K562 (cell line): ENCODE data around the gene ZNF334. TPM values are rescaled to one million over a fixed set of nuclear protein-coding genes. Genes with fewer than 3 reads are reported as not detected.

Source experiments
- ATAC-seq: fragments of 200-7000 bp; cut with Tn5 transposase; 3 replicates; pipeline ENCODE4 v1.9.1; 2020; ENCODE audit warnings: moderate library complexity
- BruUV-seq: library from RNA; stranded (reverse); fragments of 400-500 nt; replicated peaks from 2 replicates; lab custom pipeline; 2021; lab: Mats Ljungman, UMichigan
- CTCF ChIA-PET: fragments of 300-600 bp; formaldehyde crosslinking; extraction: SDS; loops from one replicate; lab custom pipeline; 2021; ENCODE audit warnings: low intra/inter-chr PET ratio; lab: Yijun Ruan, JAX
- POLR2A ChIA-PET: fragments of 300-600, 350-650 bp; sonication (Branson Sonifier 250); formaldehyde crosslinking; extraction: SDS; loops from one replicate; lab custom pipeline; 2021; ENCODE audit warnings: antibody characterized with exemption, inconsistent platforms; lab: Yijun Ruan, JAX
- DNase-seq, 4 experiments: peaks; one replicate each; pipeline versions ENCODE4 v3.0.0 to v3.0.0-alpha.2; 2011 to 2018; ENCODE audit warnings: low spot score in 3 of 4, mixed read lengths in 3 of 4; ENCODE audit errors: extremely low read depth in 1 of 4
- FAIRE-seq: peaks from 2 replicates; lab custom pipeline; 2011; peaks lifted over from hg19 to GRCh38; lab: Jason Lieb, UNC
- H2AFZ ChIP-seq: 2 replicates; pipeline ENCODE4 v1.6.0; 2011; ENCODE audit warnings: low read depth, low read length, control low read depth, inconsistent platforms
- H3K27ac ChIP-seq: fragments of 200-600 bp; 3 replicates; pipeline ENCODE4 v1.8.0; 2011; ENCODE audit warnings: low read depth, mild to moderate bottlenecking, control low read depth, inconsistent platforms, low read length, moderate library complexity, mixed read lengths; ENCODE audit errors: extremely low read depth
- H3K27me3 ChIP-seq, 2 experiments: fragments of 300-600 bp in 1 of 2; 2 replicates in 1 of 2; 3 replicates in 1 of 2; pipeline versions ENCODE4 v1.6.0 to v1.8.0; 2011; ENCODE audit warnings: inconsistent platforms in 2 of 2, low read length in 2 of 2, mild to moderate bottlenecking in 1 of 2, mixed read lengths in 1 of 2, moderate library complexity in 1 of 2; ENCODE audit not compliant: control insufficient read depth in 2 of 2, insufficient read depth in 2 of 2
- H3K36me3 ChIP-seq: fragments of 300-600 bp; 3 replicates; pipeline ENCODE4 v1.8.0; 2011; ENCODE audit warnings: mild to moderate bottlenecking, low read length, inconsistent platforms; ENCODE audit not compliant: control insufficient read depth, insufficient read depth
- H3K4me1 ChIP-seq, 2 experiments: fragments of 200-600 bp in 1 of 2; replicated peaks in 1 of 2; 2 replicates in 1 of 2; 3 replicates in 1 of 2; pipeline versions ENCODE4 v1.5.1 to v1.8.0; 2011; ENCODE audit warnings: inconsistent platforms in 2 of 2, low read length in 2 of 2, mild to moderate bottlenecking in 1 of 2, mixed read lengths in 1 of 2, moderate library complexity in 1 of 2; ENCODE audit not compliant: control insufficient read depth in 2 of 2, insufficient read depth in 2 of 2
- H3K4me2 ChIP-seq: 2 replicates; pipeline ENCODE4 v1.6.1; 2011; ENCODE audit warnings: low read length, control low read depth, inconsistent platforms, mixed read lengths; ENCODE audit not compliant: insufficient read depth
- H3K4me3 ChIP-seq: fragments of 200-600 bp; sonication (generic), shearing (Covaris generic); 2 replicates; pipeline ENCODE4 v1.5.1; 2016; ENCODE audit warnings: control low read depth, inconsistent platforms
- H3K79me2 ChIP-seq: fragments of 200-600 bp; 3 replicates; pipeline ENCODE4 v1.8.0; 2011; ENCODE audit warnings: low read length, inconsistent platforms; ENCODE audit not compliant: control insufficient read depth, insufficient read depth
- H3K9ac ChIP-seq, 2 experiments: 2 replicates each; pipeline versions ENCODE4 v1.6.0 to v1.6.1; 2011; ENCODE audit warnings: low read depth in 2 of 2, low read length in 2 of 2, control low read depth in 1 of 2, inconsistent platforms in 1 of 2, mild to moderate bottlenecking in 1 of 2, mixed read lengths in 1 of 2; ENCODE audit not compliant: insufficient read depth in 1 of 2
- H3K9me1 ChIP-seq: one replicate; pipeline ENCODE4 v1.6.0; 2011; ENCODE audit warnings: inconsistent platforms, mild to moderate bottlenecking, low read length, moderate library complexity; ENCODE audit not compliant: control insufficient read depth, insufficient read depth
- H3K9me3 ChIP-seq: replicated peaks from 2 replicates; pipeline ENCODE4 v1.5.1; 2011; ENCODE audit warnings: low read depth, low read length, inconsistent platforms; ENCODE audit not compliant: control insufficient read depth, insufficient read depth
- H4K20me1 ChIP-seq: replicated peaks from 2 replicates; pipeline ENCODE4 v1.6.1; 2011; ENCODE audit warnings: low read length, inconsistent platforms, mixed read lengths; ENCODE audit not compliant: control insufficient read depth, insufficient read depth
- ADNP ChIP-seq: fragments of 200-800 bp; sonication (Bioruptor generic); IDR thresholded peaks from 2 replicates; pipeline ENCODE4 v1.6.1; 2016; ENCODE audit warnings: missing genetic modification characterization, missing compliant biosample characterization
- GTF2A2 ChIP-seq: IDR thresholded peaks from 2 replicates; pipeline ENCODE4 v1.6.1; 2016; ENCODE audit warnings: mild to moderate bottlenecking, missing genetic modification characterization, missing compliant biosample characterization
- HNRNPK ChIP-seq: fragments of 200-400 bp; formaldehyde crosslinking; IDR thresholded peaks from one replicate; pipeline ENCODE4 v1.6.1; 2018; ENCODE audit warnings: mild to moderate bottlenecking, low read depth, low read length; ENCODE audit not compliant: poor library complexity, severe bottlenecking
- JUN ChIP-seq, 2 experiments: sonication (generic) in 1 of 2; formaldehyde crosslinking in 1 of 2; IDR thresholded peaks; 2 replicates each; pipeline versions ENCODE4 v1.6.1 to v1.8.0; 2012 to 2022; ENCODE audit warnings: borderline replicate concordance in 2 of 2, mild to moderate bottlenecking in 2 of 2, improper control_type of control experiment in 1 of 2, low read depth in 1 of 2, low read length in 1 of 2, missing genetic modification reagents in 1 of 2
- KLF13 ChIP-seq: fragments of 450-650 bp; IDR thresholded peaks from 2 replicates; pipeline ENCODE4 v1.6.1; 2016; ENCODE audit warnings: missing genetic modification characterization, low read depth, mild to moderate bottlenecking, missing compliant biosample characterization, moderate library complexity, borderline replicate concordance
- LARP7 ChIP-seq: fragments of 450-650 bp; IDR thresholded peaks from 2 replicates; pipeline ENCODE4 v1.6.1; 2016
- NONO ChIP-seq, 2 experiments: fragments of 200-400 bp in 1 of 2; fragments of 450-650 bp in 1 of 2; formaldehyde crosslinking in 1 of 2; IDR thresholded peaks; 2 replicates each; pipeline ENCODE4 v1.6.1; 2017; ENCODE audit warnings: low read depth in 2 of 2, mild to moderate bottlenecking in 2 of 2, moderate library complexity in 2 of 2, low read length in 1 of 2
- PRMT5 ChIP-seq: sonication (generic); formaldehyde crosslinking; IDR thresholded peaks from 2 replicates; pipeline ENCODE4 v1.5.0; 2020; ENCODE audit warnings: missing genetic modification reagents
- RBFOX2 ChIP-seq: fragments of 200-400 bp; formaldehyde crosslinking; IDR thresholded peaks from 2 replicates; pipeline ENCODE4 v1.6.1; 2017; ENCODE audit warnings: low read depth, mild to moderate bottlenecking, low read length, moderate library complexity
- RBM39 ChIP-seq: fragments of 200-400 bp; formaldehyde crosslinking; optimal IDR thresholded peaks from 2 replicates; pipeline ENCODE3; 2018; ENCODE audit warnings: low read depth, low read length
- SMAD2 ChIP-seq: fragments of 150-350 bp; IDR thresholded peaks from 2 replicates; pipeline ENCODE4 v1.6.1; 2014; ENCODE audit warnings: low read depth, mild to moderate bottlenecking, low read length
- TEAD2 ChIP-seq: fragments of 450-650 bp; IDR thresholded peaks from 2 replicates; pipeline ENCODE4 v1.6.1; 2016; ENCODE audit warnings: missing genetic modification characterization, control low read depth, missing compliant biosample characterization
- YY1 ChIP-seq, 3 experiments: IDR thresholded peaks; 2 replicates each; pipeline ENCODE4 v1.6.1; 2011; ENCODE audit warnings: low read length in 2 of 3, mild to moderate bottlenecking in 2 of 3, moderate library complexity in 2 of 3, borderline replicate concordance in 1 of 3, control low read depth in 1 of 3, low read depth in 1 of 3; ENCODE audit not compliant: insufficient read depth in 3 of 3, insufficient replicate concordance in 2 of 3, control insufficient read depth in 1 of 3, insufficient read length in 1 of 3; ENCODE audit errors: extremely low read depth in 1 of 3
- ZNF76 ChIP-seq: fragments of 250-450 bp; sonication (Bioruptor Pico); IDR thresholded peaks from 2 replicates; pipeline ENCODE4 v1.4.0; 2020; ENCODE audit warnings: mild to moderate bottlenecking, moderate library complexity, borderline replicate concordance
- ZNF764 ChIP-seq: fragments of 250-450 bp; sonication (Bioruptor Pico); IDR thresholded peaks from 2 replicates; pipeline ENCODE4 v1.4.0; 2020; ENCODE audit warnings: low read depth, mild to moderate bottlenecking, moderate library complexity
- ZNF77 ChIP-seq: fragments of 250-450 bp; sonication (Bioruptor Pico); IDR thresholded peaks from 2 replicates; pipeline ENCODE4 v1.5.0; 2020
- WGBS: fragments of 100-300 bp; shearing (Covaris generic); methylation state at CpG from one replicate; pipeline ENCODE4 v1.1.6; 2016; ENCODE audit warnings: low coverage, mixed read lengths; ENCODE audit not compliant: insufficient coverage; ENCODE audit errors: missing lambda C conversion rate; 5-methylcytosine and 5-hydroxymethylcytosine counted together
- in situ Hi-C: fragments of 300-500 bp; cut with MboI; formaldehyde crosslinking; loops from 4 replicates; pipeline ENCODE4 v1.15.0; 2018; ENCODE audit warnings: inconsistent platforms, mixed read lengths
- intact Hi-C: fragments of 100-400 bp; cut with micrococcal nuclease; formaldehyde crosslinking; loops from 2 replicates; pipeline ENCODE4 v1.14.2; 2022
- polyA plus RNA-seq, 8 experiments: library from polyadenylated mRNA; depleted of rRNA in 4 of 8; stranded (reverse) in 5 of 8; unstranded in 3 of 8; fragments of >200 nt; fragmentation: Nextera tagmentation in 2 of 8; fragmentation: Illumina TruSeq in 1 of 8; extraction: Ambion mirVana in 2 of 8; extraction: Trizol in 1 of 8; gene quantifications; 2 replicates each; pipeline versions ENCODE4 v1.2.1 to v1.2.3, GENCODE V29; 2011 to 2014; ENCODE audit warnings: inconsistent platforms in 1 of 8, missing spikeins in 1 of 8
- total RNA-seq, 7 experiments: library from RNA; depleted of rRNA in 6 of 7; stranded (reverse); fragments of >200 nt in 6 of 7; fragmentation: Illumina TruSeq in 2 of 7; extraction: Trizol in 2 of 7; gene quantifications; 2 replicates each; pipeline versions ENCODE4 v1.2.1 to v1.2.3, GENCODE V29; 2011 to 2021; ENCODE audit warnings: low replicate concordance in 1 of 7
- TF ChIP-seq, protein P1 (sequence below): fragments of 200-800 bp; sonication (Bioruptor generic); IDR thresholded peaks from 2 replicates; pipeline ENCODE4 v1.6.1; 2017; ENCODE audit warnings: missing genetic modification characterization, missing compliant biosample characterization
- TF ChIP-seq, protein P2 (sequence below): sonication (generic); formaldehyde crosslinking; IDR thresholded peaks from 2 replicates; pipeline ENCODE4 v1.8.1; 2023; ENCODE audit warnings: mild to moderate bottlenecking, missing genetic modification reagents

The ZNF334 gene
- total and polyA plus RNA-seq, 9 of the 15 experiments (the other 6 are each of a cell fraction or from before 2014, with no cell fraction given), result 0.06 to 0.27 (median 0.21) TPM; not detected in 1

DNA sequence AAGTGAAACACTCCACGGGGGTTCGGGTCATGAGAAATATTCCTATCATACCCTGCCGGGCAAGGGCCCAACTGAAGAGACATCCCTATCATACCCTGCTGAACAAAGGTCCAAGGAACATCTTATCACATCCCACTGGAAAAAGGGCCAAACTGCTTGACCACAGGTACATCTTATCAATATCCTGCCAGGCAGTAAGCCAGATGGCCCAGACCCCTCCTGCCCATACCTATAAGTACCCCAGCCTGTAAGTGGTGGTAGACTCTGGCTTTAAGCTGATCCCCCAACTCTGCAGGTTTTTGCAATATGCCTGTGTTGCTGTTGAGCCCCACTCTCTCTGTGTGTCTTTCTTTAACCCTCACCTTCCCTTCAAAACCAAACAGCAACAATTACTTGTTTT, 51.6 kb downstream of the ZNF334 start:
- Histone ChIP-seq H3K9ac (no peak overlapping the region), H3K4me1 (no peaks in the 10 kb centered on the region), H3K4me3 (no peak overlapping the region), H3K9me3 (no peaks in the 10 kb centered on the region; the same call in none of the 2 replicates), H3K27ac (no peak overlapping the region), H3K36me3 (no peaks in the 10 kb centered on the region), H3K79me2 (no peaks in the 10 kb centered on the region), H2AFZ (no peak overlapping the region), H3K27me3 (peaks cover 18 to 45% of the 10 kb centered on the region in 2 experiments; a peak in 4 of 5 replicates), H3K4me2 (no peak overlapping the region), H4K20me1 (no peaks in the 10 kb centered on the region), H3K9me1 (no peaks in the 10 kb centered on the region)
- in situ Hi-C loops, result no loop called here
- WGBS, result 6% methylated on average over 3 of the region's 3 CpGs
- ChIA-PET CTCF (no interaction called here), POLR2A (no interaction called here)
- no peak for FAIRE-seq
- ATAC-seq, result no peak
- no peak for DNase-seq
- no TSS peak for BruUV-seq
- intact Hi-C loops, result no loop called here
- TF ChIP-seq ZNF76 (CRISPR knock-in tag), result no peak
- TF ChIP-seq ZNF77 (CRISPR knock-in tag), result no peak
- TF ChIP-seq, protein P1, sequence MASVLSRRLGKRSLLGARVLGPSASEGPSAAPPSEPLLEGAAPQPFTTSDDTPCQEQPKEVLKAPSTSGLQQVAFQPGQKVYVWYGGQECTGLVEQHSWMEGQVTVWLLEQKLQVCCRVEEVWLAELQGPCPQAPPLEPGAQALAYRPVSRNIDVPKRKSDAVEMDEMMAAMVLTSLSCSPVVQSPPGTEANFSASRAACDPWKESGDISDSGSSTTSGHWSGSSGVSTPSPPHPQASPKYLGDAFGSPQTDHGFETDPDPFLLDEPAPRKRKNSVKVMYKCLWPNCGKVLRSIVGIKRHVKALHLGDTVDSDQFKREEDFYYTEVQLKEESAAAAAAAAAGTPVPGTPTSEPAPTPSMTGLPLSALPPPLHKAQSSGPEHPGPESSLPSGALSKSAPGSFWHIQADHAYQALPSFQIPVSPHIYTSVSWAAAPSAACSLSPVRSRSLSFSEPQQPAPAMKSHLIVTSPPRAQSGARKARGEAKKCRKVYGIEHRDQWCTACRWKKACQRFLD (CRISPR knock-in tag), result no peak
- no peak for TF ChIP-seq HNRNPK
- TF ChIP-seq LARP7, result no peak
- TF ChIP-seq NONO (IDR thresholded peaks at IDR 0.05; ENCODE audit: low read depth in 2 of 2, low read length in 1 of 2), result no peak
- no peak for TF ChIP-seq ADNP (tag)
- TF ChIP-seq KLF13 (tag), result no peak
- no peak for TF ChIP-seq JUN (IDR thresholded peaks at IDR 0.05; ENCODE audit: borderline replicate concordance, low read depth, low read length)
- TF ChIP-seq JUN (CRISPR knock-in tag; IDR thresholded peaks at IDR 0.05; ENCODE audit: borderline replicate concordance), result no peak
- no peak for TF ChIP-seq RBFOX2
- TF ChIP-seq GTF2A2 (tag), result no peak
- TF ChIP-seq RBM39, result no peak
- TF ChIP-seq PRMT5 (CRISPR knock-in tag), result no peak
- TF ChIP-seq YY1 (IDR thresholded peaks at IDR 0.05; ENCODE audit: borderline replicate concordance in 1 of 3, control insufficient read depth in 1 of 3, extremely low read depth in 1 of 3, insufficient read depth in 3 of 3, insufficient read length in 1 of 3, insufficient replicate concordance in 2 of 3, low read depth in 1 of 3, low read length in 2 of 3), result no peak
- TF ChIP-seq ZNF764, result no peak
- TF ChIP-seq, protein P2, sequence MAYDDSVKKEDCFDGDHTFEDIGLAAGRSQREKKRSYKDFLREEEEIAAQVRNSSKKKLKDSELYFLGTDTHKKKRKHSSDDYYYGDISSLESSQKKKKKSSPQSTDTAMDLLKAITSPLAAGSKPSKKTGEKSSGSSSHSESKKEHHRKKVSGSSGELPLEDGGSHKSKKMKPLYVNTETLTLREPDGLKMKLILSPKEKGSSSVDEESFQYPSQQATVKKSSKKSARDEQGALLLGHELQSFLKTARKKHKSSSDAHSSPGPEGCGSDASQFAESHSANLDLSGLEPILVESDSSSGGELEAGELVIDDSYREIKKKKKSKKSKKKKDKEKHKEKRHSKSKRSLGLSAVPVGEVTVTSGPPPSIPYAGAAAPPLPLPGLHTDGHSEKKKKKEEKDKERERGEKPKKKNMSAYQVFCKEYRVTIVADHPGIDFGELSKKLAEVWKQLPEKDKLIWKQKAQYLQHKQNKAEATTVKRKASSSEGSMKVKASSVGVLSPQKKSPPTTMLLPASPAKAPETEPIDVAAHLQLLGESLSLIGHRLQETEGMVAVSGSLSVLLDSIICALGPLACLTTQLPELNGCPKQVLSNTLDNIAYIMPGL, result no peak
- no peak for TF ChIP-seq TEAD2 (tag)
- no peak for TF ChIP-seq SMAD2
